SKM-1 (cell line): ENCODE results near the gene ACADS.
A peak's percentile ranks its signal among the peaks of the same experiment; 100 is the strongest.

Experiments used
- DNase-seq: peaks from one replicate; lab custom pipeline; 2025; ENCODE audit not compliant: unreplicated experiment; lab: John Stamatoyannopoulos, UW

Gene ACADS

DNA sequence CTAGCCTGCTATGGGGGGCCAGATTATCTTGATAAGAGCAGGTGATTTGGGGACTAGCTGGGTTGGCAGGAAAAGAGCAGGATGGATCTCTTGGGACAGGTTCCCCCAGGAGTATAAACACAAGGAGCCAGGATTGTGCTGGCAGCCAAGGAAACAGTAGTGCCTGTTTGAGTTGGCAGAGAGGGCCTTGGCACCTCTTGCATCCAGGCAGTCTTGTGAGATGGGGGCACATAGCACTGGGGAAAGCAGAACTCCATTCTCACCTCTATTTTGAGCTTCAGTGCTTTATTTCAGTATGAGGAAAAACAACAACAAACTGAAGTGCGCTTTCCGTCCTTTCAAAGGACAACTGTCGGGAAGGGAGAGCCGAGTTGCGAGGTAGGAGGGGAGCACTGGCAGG is 24.7 kb upstream of the ACADS start:
- no peak for DNase-seq

DNA sequence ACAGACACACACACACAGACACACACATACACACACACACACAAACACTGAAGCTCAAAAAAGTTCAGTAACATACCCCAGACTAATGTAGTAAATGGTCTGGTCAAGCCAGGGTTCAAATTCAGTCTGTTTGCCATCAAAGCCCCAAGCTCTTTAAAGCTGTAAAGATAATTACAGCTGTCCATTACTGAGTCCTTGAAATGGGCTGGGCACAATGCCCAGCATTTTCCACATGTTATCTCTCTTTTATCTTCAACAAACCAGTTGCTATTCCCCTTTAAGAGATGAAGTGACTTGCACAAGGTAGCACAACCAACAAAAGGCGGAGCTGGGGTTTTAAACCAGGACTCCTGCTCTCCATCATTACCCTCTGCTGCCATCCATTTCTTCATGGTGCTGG is 23.0 kb upstream of the ACADS start:
- no peak for DNase-seq

DNA sequence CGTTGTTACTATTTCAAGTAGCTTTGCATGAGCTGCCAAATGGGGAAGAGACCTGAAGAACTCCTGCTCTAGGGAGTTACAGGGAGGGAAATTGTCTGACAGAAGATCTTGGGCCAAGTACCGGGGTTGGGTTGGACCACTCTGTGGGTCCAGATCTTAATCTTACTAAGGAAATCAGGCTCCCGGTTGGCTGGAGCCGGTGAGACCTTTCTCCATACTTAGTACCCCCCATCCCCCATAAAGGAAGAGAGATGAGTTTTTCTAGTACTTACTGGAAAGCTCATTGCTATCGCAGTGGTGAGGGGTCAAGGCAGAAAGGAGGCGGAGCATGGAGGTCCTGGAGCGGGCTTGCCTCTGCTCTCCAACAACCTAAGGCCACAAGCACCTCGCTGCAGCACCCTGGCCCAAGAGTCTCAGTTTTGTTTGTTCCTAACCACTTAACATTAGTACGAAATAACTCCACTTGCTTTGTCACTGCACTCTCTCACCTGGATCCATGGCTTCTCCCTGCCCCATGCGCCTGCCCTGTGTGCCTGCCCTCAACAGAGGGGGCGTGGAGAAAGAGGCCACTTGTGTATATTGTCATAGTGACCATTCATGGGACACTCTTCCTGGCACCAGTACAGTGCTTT is 22.2 kb upstream of the ACADS start:
- DNase-seq: no peak

DNA sequence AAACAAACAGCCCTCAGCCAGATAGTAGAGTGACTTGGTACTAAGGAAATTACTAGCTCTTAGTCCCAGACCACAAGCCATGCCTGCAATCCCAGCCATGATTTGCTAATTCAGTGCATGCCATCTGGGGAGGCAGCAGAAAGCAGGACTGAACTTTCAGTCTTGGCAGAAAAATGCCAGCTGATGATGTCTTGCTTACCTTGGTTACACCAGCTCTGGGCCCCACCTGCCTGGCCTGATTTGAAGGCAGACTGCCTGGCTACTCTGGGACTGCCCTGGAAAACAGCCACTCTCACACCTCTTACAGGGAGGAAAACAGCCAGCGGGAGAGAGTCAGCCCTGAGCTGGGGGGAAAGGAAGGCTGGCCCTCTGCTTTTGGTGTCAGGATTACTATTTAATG is 20.0 kb upstream of the ACADS start:
- no peak for DNase-seq

DNA sequence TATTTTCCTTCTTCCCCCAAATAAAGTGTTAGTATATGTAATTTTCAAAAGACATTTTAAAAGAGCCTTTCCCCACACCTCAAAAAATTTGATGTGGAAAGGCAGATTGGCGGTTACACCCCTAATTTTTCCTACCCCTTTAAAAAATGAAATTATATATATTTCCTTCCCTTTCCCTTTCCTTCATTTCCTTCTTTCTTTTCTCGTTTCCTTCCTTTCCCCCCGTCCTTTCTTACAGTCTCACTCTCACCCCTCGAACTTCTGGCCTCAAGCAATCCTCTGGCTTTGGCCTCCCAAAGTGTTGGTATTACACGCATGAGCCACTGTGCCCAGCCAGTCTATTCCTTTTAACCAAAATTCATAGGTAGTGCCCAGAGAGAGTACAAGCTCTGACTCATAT is 19.6 kb upstream of the ACADS start:
- no peak for DNase-seq

DNA sequence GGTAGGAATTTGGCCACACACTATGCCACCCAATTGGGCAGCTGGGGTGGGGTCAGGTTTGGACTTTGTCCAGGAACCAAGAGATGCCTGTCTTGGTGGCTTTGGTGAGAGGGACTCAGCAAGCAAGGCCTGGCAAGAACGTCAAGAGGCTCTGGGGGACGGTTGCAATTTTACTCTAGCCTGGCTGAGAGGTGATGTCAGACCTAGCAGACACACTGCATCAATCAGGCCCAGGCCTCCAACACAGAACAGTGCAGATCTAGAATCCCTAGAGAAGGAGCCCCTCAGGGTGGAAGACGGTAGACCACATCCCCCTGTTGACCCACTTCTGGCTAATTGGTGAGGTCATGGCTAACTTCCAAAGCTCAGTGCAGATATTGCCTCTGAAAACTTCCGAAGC is 17.0 kb upstream of the ACADS start:
- no peak for DNase-seq

DNA sequence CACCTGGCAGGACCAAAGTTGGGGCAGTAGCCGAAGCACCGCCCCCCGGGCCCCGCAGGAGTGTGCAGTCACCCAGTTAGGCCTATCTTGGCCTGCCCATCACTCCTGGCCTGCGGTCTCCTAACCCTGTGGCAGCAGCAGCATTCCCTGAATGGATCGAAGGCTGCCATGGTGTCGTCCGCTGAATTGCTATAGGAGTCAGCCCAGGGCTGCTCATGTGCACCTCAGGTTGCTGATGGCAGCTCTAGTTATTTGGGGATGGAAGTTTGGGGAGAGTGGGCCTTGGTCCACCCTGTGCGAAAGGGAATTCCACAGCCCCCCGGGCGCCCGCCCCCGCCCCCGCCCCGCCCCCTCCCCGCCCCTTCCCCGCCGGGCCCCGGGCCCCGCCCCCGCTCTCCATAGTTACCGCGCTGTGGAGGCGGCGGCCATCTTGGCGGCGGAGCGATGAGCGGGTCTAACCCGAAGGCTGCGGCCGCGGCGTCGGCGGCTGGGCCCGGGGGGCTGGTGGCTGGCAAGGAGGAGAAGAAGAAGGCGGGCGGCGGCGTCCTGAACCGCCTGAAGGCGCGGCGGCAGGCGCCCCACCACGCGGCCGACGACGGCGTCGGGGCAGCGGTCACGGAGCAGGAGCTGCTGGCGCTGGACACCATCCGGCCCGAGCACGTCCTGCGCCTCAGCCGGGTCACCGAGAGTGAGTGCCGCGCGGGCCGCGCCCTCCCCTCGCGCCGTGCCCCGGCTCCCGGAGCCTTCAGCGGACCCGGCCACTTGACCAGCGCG is 15.4 kb upstream of the ACADS start, which contains the start of gene UNC119B:
TSS of gene UNC119B (plus strand) at position 428 of the 774 bp plus-strand sequence. CDS start at position 445, 17 bp downstream.
- no peak for DNase-seq

DNA sequence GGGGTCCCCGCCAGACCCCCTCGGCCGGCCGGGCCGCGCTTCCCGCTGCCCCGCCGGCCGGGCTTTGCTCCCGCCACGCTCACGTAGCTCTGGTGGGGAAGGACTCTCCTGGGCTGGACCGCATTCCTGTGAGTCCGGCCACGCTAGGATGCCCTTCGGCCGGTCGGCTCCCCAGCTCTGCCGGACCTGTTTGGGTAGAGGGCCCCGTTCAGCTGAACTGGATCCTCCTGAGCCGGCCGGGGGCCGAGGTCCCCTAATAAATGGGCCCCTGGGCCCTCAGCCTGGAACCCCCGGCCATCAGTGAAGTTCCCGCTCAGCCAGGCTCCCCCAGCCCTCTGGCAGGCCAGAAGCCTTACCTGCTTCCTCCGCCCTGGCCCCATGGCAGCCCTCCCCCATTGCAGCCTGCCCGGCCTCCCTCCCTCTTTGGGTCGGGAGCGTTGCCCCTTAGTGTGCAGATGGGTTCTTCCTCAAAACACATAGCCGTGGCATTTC is 14.8 kb upstream of the ACADS start:
- DNase-seq: no peak

DNA sequence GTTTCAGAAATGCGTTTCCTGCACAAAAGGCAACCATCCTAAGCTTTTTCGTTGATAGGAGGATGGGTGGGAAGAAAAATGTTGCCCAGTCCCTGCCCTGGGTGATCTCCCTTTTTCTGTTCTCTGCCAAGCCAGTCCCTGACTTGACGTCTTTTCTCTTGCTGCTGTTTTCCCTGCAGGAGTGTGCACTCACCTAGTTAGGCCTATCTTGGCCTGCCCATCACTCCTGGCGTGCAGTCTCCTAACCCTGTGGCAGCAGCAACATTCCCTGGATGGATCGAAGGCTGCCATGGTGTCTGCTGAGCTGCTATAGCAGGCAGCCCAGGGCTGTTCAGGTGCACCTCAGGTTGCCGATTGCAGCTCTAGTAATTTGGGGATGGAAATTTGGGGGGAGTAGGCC is 14.2 kb upstream of the ACADS start:
- DNase-seq: no peak

DNA sequence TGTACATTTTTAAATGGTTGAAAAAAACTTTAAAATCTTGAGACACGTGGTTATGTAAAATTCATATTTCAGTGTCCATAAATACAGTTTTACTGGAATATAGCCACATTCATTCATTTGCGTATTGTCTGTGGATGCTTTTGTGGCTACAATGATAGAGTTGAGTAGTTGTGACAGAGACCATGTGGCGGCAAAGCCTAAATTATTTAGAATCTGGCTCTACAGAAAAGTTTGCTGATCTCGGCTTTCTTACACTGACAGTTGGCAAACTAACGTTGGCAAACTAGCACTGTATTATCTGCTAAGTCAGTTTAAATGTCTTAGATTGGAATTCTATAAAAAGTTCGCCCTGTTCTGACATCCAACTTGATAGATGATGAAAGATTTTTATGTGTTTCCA is 13.0 kb upstream of the ACADS start:
- DNase-seq: no peak

DNA sequence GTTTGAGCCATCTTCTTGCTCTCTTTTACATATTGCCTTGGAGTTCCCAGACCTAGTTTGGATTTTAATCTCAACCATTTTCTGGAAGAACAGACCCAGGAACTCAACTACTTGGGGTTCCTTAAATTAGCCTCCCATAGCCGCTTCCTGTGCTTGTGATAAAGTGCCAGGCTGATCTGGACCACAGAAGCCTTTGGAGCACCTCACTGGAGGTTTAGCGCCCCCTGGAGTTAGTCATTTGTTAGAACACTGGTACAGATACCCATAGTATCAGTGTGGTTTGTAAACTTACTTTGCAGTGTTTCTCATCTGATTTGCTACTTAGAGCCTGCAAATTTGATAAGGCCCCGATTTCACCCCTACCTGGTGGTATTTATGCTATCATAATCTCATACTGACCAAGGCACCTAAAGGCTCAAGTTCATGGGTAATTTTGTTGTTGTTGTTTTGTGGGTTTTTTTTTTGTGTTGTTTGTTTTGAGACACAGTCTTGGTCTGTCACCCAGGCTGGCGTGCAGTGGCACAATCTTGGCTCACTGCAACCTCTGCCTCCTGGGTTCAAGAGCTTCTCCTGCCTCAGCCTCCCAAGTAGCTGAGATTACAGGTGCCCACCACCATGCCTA is 11.7 kb upstream of the ACADS start:
- peak; percentile 14 for DNase-seq

DNA sequence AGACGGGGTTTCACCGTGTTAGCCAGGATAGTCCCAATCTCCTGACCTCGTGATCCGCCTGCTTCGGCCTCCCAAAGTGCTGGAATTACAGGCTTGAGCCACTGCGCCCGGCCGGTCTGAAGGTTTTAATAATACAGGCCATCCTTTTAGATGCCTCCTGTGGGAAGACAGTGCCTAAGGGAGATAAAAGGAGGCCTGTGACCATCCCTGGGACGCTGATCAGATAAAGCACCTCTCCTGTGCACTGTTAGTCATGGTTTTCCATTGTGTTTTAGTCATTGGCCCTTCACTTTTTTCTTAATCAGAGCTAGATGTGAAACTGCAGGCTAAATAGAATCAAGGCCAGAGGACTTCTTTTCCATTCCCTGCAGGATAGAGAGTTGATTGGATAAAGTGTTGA is 7.6 kb upstream of the ACADS start:
- DNase-seq: no peak

DNA sequence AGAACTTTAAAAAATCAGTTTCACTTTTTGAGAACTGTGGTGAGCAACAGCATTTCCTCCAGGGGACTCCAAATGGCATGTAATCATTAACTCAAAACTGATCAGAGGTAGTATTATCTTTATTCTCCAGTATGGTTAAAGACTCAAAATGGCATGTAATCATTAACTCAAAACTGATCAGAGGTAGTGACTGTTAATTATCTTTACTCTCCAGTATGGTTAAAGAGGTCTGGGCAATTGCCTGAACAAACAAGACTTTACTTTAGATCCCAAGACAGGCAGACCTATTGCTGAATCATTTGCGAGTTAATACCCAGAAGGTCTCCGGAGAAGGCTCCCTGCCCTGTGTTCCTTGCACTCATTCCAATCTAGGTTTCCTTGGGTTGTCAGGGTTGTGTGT is 6.6 kb upstream of the ACADS start:
- DNase-seq: no peak

DNA sequence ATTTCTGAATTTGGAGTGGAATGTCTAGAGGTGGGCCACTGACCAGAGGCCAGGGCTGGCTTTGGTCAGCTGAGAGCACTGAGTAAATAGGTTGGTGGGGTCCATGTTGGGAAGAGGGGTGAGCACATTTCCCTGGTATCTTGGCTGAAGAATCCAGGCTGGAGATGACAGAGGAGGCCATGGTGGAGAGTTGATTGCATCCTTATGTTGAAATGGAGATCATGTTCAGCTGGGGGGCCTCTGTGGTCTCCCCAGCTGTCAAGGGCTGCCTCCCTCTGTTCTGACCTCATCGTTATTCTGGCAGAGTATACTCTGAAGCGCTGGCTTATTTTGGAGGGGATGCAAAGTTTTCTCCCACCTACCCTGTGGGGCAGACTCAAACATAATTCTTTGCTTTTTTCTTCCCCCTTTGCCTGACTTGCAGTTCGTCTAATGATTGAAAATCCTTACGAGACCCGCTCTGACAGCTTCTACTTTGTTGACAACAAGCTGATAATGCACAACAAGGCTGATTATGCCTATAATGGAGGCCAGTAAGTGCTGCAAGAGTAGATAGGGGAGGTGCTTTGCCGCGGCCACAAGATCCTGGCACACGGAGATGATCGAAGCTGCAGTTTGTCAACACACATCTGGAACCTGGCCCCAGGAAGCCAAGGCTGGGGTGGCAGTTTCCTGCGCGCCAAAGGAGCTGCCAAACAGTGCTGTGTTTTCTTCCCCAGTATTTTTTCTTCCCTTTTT is 6.0 kb upstream of the ACADS start:
- DNase-seq: no peak

DNA sequence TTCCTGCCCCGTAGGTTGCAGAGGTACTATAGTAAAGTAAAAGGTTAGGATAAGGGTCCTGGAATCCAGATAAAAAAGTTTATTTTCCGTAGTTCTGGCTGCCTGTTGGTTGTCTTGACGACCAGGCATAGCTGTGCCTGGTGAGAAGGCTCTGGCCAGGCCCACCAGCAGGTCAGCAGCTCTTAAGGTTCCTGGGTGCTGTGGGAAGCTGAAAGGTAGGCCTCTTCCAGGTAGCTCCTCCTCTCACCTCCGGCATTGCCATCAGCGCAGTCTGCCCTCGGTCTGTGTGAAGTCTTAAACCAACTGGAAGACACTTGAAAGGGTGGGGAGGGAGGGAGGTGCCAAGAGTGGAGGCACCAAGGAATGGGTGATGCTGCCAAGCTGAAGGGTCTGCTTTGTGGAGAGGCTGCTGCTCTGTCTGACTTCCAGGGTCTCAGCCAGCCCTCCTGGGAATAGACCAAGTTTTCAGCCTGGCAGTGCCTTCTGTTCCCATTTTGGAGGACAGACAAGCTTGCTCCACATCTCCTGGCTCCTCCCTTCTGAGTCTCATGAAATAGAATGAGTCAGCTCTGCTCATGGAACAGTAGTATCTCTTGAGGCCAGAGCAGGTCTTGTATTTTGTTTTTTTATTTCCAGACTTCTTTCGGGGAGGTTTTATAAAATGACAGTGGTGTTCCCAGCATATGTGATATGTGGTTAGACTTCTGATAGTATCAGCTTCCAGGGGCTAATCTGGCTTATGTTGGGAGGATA is 5.2 kb upstream of the ACADS start:
- no peak for DNase-seq

DNA sequence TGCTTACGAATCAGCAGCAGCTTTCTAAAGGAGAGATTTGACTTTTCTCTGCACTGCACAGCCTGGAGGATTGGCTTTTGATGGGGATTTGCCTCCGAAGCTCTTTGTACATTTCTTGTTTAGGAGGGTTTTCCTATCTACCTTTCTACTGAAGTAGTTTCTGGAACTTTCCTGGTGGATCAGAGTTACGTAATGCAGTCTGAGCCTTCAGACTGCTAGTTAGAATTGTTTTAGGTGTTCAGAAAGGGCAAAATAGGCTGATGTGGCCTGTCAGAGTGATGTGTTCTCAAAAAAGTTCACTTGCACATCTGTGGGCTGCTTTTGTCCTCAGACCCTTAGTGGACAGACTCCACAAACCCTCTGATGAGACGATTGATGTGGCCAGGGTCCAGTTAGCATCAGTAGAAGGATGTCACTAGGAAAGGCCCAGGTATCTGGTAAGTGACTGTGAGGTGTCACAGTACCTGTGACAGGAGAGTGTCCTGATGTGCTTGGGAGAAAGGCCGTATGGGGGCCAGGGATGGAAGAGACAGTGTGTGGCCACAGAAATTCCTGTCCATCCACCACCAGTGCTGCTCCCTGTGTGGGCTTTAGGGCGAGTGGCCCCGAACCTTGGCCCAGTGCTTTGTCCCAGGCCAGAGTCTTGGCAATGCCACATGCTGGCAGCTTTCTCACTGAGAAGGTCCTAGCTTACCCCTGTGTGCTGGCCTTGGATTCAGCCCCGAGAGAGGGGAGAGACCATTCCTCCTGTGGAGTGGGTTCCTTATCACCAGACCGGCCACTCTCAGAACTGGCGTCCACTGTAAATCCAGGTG is 4.4 kb upstream of the ACADS start:
- DNase-seq: no peak

DNA sequence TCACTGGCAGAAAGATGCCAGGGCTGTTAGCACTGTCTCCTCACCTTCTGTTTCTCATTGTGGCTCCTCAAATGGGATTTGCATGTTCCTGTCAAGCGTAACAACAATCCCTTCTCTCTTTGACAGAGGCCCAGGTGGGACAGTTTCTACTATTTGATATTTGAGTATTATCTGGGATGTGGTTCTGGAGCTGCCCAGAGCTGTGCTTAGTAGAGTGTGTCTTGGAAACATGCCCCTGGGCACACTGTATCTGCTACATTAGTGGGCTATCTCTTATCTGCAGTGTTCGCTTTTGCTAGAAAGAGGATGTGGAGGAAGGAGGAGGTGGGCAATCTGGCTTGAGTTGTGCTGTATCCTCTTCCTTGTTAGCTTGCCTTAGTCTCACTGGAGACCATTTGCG is 3.8 kb upstream of the ACADS start:
- DNase-seq: no peak

DNA sequence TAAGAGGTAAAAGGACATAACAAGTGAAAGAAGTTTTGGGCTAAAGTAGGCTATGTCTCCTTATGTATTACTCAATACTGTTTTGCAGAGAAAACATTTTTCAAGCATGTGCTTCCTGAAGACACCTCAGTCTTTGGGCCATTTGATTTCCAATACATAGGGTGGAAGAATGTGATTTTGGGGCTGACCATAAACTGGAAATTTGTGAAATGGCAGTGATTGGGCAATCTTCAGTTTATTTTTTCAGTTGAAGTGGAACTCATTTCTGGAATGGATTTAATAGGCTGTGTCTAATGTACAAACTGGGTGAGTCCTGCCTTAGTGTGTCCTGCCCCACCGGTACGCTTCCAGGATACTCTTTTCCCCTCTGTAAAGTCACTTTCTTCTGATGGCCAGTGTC is 2.8 kb upstream of the ACADS start:
- no peak for DNase-seq

DNA sequence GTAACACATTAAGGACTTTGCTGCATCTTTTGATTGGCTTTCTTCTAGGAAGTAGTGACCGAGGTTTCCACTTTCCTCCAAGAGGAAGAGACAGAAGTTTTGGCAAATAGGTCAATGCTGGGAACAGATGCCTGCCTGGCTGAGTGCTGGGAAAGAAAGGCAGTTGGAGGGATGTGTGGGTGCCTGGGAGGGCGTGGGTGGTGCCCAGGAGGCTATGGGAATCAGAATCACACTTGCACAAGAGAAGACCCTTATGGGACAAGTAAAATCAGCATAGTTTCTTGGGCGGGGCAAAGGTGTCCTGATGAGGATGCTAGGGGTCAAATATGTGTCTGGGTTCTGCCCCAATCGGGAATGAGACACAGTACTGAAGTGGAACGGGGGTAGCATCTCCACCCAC is 906 bp upstream of the ACADS start:
- DNase-seq: no peak

DNA sequence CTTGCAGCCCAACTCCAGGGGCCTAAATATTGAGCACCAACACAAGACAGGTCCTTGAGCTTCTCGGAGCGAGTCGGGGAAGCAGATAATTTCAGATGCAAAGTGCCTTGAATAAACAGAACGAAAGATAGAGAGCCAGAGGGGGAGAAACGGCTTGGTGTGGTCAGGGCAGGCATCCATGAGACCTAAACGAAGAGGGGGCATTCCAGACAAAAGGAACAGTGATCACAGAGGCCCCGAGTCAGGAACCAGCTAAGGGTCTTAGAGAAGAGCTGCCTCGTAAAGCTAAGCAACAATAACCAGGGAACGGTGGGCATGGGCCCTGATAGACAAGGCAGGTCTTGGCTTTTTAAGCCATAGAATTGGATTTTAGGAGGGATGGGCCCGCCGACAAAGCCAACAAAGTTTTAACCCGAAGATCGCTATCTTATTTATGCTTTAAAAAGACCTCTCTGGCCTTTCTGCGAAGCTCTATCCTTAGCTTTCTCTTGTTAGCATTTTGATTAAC is 421 bp upstream of the ACADS start:
- DNase-seq: no peak
